PFSK-1 (cell line): Measurements from ENCODE around the gene KRTAP10-6.

Experiments
- POLR2AphosphoS5 ChIP-seq: IDR thresholded peaks from 2 replicates; pipeline ENCODE4 v1.6.1; 2012; ENCODE audit warnings: low read depth, mild to moderate bottlenecking, control low read depth, low read length, moderate library complexity
- SIN3A ChIP-seq: IDR thresholded peaks from 2 replicates; pipeline ENCODE4 v1.6.1; 2012; ENCODE audit warnings: mild to moderate bottlenecking, low read length, moderate library complexity, borderline replicate concordance; ENCODE audit not compliant: insufficient read depth
- TAF1 ChIP-seq: IDR thresholded peaks from 2 replicates; pipeline ENCODE4 v1.6.1; 2012; ENCODE audit warnings: low read length, control low read depth, borderline replicate concordance; ENCODE audit not compliant: insufficient read depth
- TF ChIP-seq, protein P1 (sequence below), 2 experiments: IDR thresholded peaks; 2 replicates each; pipeline versions ENCODE4 v1.6.1 to v1.8.0; 2011 to 2012; ENCODE audit warnings: low read depth in 2 of 2, low read length in 2 of 2, control low read depth in 1 of 2, inconsistent platforms in 1 of 2, mild to moderate bottlenecking in 1 of 2, moderate library complexity in 1 of 2; ENCODE audit not compliant: insufficient read depth in 1 of 2

- TF ChIP-seq SIN3A (no peak), TAF1 (no peak), POLR2AphosphoS5 (no peak)
- TF ChIP-seq, protein P1, sequence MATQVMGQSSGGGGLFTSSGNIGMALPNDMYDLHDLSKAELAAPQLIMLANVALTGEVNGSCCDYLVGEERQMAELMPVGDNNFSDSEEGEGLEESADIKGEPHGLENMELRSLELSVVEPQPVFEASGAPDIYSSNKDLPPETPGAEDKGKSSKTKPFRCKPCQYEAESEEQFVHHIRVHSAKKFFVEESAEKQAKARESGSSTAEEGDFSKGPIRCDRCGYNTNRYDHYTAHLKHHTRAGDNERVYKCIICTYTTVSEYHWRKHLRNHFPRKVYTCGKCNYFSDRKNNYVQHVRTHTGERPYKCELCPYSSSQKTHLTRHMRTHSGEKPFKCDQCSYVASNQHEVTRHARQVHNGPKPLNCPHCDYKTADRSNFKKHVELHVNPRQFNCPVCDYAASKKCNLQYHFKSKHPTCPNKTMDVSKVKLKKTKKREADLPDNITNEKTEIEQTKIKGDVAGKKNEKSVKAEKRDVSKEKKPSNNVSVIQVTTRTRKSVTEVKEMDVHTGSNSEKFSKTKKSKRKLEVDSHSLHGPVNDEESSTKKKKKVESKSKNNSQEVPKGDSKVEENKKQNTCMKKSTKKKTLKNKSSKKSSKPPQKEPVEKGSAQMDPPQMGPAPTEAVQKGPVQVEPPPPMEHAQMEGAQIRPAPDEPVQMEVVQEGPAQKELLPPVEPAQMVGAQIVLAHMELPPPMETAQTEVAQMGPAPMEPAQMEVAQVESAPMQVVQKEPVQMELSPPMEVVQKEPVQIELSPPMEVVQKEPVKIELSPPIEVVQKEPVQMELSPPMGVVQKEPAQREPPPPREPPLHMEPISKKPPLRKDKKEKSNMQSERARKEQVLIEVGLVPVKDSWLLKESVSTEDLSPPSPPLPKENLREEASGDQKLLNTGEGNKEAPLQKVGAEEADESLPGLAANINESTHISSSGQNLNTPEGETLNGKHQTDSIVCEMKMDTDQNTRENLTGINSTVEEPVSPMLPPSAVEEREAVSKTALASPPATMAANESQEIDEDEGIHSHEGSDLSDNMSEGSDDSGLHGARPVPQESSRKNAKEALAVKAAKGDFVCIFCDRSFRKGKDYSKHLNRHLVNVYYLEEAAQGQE (IDR thresholded peaks at IDR 0.05; ENCODE audit: insufficient read depth in 1 of 2, low read depth in 2 of 2, low read length in 2 of 2), result no peak
Observed at GRCh38 chr21:44585892-44586291, 6.4 kb downstream of the KRTAP10-6 start.
